ENCODE data around the gene SIRT3.
A peak's percentile ranks its signal among the peaks of the same experiment; 100 is the strongest.

SIRT3 gene

GRCh38 chr11:207208-207862 is 28.8 kb downstream of the SIRT3 start, which contains the start of the genes BET1L and RIC8A:
BET1L (minus strand) TSS chr11:207399; CDS start chr11:207321, 78 bp downstream.
RIC8A (plus strand) TSS chr11:207708; CDS start chr11:208855, 1,147 bp downstream.
- Histone ChIP-seq H3K9ac (ENCODE audit: low read length in 2 of 2) (peak within 1 kb of the TSS; percentile 95 to 97), H3K27me3 (ENCODE audit: control insufficient read depth in 1 of 2, insufficient read depth in 2 of 2, low read length in 2 of 2) (no peaks in the 10 kb centered on the region), H3K27ac (ENCODE audit: low read length) (peak within 1 kb of the TSS; percentile 99), H3K4me1 (ENCODE audit: control insufficient read depth, insufficient read depth, low read length) (peaks cover 59% of the 10 kb centered on the region), H3K9me3 (ENCODE audit: control insufficient read depth in 2 of 2, low read length in 2 of 2) (no peaks in the 10 kb centered on the region), H3K4me3 (ENCODE audit: low read length in 2 of 2) (peak within 1 kb of the TSS; percentile 92 to 96), H3K36me3 (ENCODE audit: control insufficient read depth in 2 of 2, insufficient read depth in 2 of 2, low read length in 2 of 2) (peaks cover 38 to 51% of the 10 kb centered on the region in 2 donors)

- Histone ChIP-seq H3K4me1 (ENCODE audit: control insufficient read depth, insufficient read depth, low read length) (peaks cover 59% of the 10 kb centered on the region), H3K9me3 (ENCODE audit: control insufficient read depth in 2 of 2, low read length in 2 of 2) (no peaks in the 10 kb centered on the region), H3K4me3 (ENCODE audit: low read length in 2 of 2) (peak overlapping the region; percentile 92 to 96), H3K9ac (ENCODE audit: low read length in 2 of 2) (peak overlapping the region; percentile 91 to 95), H3K36me3 (ENCODE audit: control insufficient read depth in 2 of 2, insufficient read depth in 2 of 2, low read length in 2 of 2) (peaks cover 32 to 45% of the 10 kb centered on the region in 2 donors), H3K27ac (ENCODE audit: low read length) (peak overlapping the region; percentile 99), H3K27me3 (ENCODE audit: control insufficient read depth in 1 of 2, insufficient read depth in 2 of 2, low read length in 2 of 2) (no peaks in the 10 kb centered on the region)
Observed at GRCh38 chr11:206526-207207, 29.5 kb downstream of the SIRT3 start.

DNA sequence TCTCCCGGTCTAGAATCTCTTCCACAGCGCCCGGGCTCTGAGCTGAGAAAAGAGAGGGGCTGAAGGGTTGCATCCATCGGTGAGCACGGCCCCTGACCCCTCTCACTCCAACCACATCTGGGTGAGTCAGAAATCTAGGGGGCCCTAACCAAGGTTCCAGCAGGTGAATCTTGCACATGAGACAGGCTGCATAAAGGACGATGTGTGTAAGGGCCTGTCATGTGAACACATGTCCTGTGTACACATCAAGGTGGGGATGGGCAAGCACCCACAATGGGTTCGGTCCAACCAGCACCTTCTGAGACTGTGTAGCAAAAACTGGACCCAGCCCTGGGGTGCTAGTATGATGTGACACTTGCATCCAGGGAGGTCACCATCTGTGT is 30.1 kb downstream of the SIRT3 start:
- H3K27ac ChIP-seq (ENCODE audit: low read length): no peak overlapping the region
- H3K4me3 ChIP-seq (ENCODE audit: low read length in 2 of 2): peak overlapping the region; percentile 92 to 96
- peaks cover 56% of the 10 kb centered on the region for H3K4me1 ChIP-seq (ENCODE audit: control insufficient read depth, insufficient read depth, low read length)
- H3K36me3 ChIP-seq (ENCODE audit: control insufficient read depth in 2 of 2, insufficient read depth in 2 of 2, low read length in 2 of 2): peaks cover 25 to 41% of the 10 kb centered on the region in 2 donors
- H3K9ac ChIP-seq (ENCODE audit: low read length in 2 of 2): peak overlapping the region; percentile 91 to 95
- no peaks in the 10 kb centered on the region for H3K27me3 ChIP-seq (ENCODE audit: control insufficient read depth in 1 of 2, insufficient read depth in 2 of 2, low read length in 2 of 2)
- H3K9me3 ChIP-seq (ENCODE audit: control insufficient read depth in 2 of 2, low read length in 2 of 2): no peaks in the 10 kb centered on the region

DNA sequence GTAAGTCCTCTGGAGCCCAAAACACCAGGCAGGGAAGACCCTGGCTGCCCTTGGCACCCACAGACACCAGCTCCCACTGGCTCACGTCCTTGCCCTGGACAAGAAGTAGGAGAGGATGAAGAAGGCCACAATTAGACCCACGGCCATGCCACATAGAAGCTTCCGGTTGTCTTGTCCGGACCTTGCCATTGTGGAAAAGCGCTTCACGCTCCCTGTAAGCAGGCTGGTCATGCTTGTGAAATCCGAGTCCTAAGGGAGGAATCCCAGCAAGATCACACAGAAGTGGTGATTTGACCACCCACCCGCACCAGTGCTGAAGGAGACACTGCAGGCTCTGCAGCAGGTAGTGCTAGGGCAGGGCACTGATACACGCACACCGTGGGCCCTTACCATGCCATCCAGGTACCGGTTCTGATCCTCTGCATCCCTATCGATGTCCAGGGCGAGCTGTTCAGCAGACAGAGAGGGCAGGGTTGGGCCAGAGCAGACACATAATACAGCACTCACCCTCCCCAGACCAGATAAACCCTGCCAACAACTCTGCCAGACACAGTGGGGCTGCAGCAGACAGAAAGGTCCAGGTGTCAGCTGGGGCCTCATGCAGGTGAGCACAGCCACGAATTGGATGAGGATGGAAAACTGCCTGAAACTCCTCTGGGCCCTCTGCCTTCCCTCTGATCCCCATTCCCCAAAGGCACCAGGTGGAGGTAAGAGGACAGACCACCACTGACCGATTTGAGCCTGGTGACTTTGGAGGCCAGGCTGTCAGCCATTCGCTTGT is 30.7 kb downstream of the SIRT3 start:
- Histone ChIP-seq H3K9me3 (ENCODE audit: control insufficient read depth in 2 of 2, low read length in 2 of 2) (no peaks in the 10 kb centered on the region), H3K27ac (ENCODE audit: low read length) (no peak overlapping the region), H3K4me1 (ENCODE audit: control insufficient read depth, insufficient read depth, low read length) (peaks cover 50% of the 10 kb centered on the region), H3K9ac (ENCODE audit: low read length in 2 of 2) (peak overlapping the region; percentile 91 to 95), H3K4me3 (ENCODE audit: low read length in 2 of 2) (peak overlapping the region; percentile 92 to 96), H3K36me3 (ENCODE audit: control insufficient read depth in 2 of 2, insufficient read depth in 2 of 2, low read length in 2 of 2) (peaks cover 21 to 41% of the 10 kb centered on the region in 2 donors), H3K27me3 (ENCODE audit: control insufficient read depth in 1 of 2, insufficient read depth in 2 of 2, low read length in 2 of 2) (no peaks in the 10 kb centered on the region)

DNA sequence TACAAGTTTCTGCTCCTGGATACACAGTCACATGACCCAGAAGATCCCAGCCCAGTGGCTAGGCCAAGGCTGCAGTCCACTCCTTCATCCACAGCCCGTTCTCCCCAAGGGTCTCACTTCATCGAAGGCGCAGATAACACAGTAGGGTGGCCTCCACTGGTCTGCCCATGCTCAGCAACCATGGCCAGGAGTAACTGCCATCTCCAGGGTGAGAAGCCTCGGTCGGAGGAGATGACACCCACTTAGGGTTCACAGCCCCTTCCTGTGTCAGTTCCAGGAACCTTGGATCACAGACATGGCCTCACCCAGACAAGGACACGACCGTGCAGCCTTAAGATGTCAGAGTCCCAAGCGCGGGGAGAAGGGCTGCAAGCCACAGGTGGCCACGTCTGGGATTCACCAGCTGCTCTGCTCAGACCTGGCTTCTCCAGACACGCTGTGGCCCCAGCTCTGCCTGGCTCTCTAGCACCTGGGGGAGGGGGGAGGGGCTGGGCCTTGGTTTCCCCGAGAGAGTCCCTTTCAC is 31.5 kb downstream of the SIRT3 start:
- Histone ChIP-seq H3K27me3 (ENCODE audit: control insufficient read depth in 1 of 2, insufficient read depth in 2 of 2, low read length in 2 of 2) (no peaks in the 10 kb centered on the region), H3K9me3 (ENCODE audit: control insufficient read depth in 2 of 2, low read length in 2 of 2) (no peaks in the 10 kb centered on the region), H3K9ac (ENCODE audit: low read length in 2 of 2) (no peak overlapping the region), H3K36me3 (ENCODE audit: control insufficient read depth in 2 of 2, insufficient read depth in 2 of 2, low read length in 2 of 2) (peaks cover 21 to 39% of the 10 kb centered on the region in 2 donors), H3K4me1 (ENCODE audit: control insufficient read depth, insufficient read depth, low read length) (peaks cover 43% of the 10 kb centered on the region), H3K4me3 (ENCODE audit: low read length in 2 of 2) (no peak overlapping the region), H3K27ac (ENCODE audit: low read length) (no peak overlapping the region)

GRCh38 chr11:203945-204586 is 32.1 kb downstream of the SIRT3 start:
- H3K4me1 ChIP-seq (ENCODE audit: control insufficient read depth, insufficient read depth, low read length): peaks cover 37% of the 10 kb centered on the region

GRCh38 chr11:203056-203944 is 32.8 kb downstream of the SIRT3 start:
- Histone ChIP-seq H3K27me3 (ENCODE audit: control insufficient read depth in 1 of 2, insufficient read depth in 2 of 2, low read length in 2 of 2) (no peaks in the 10 kb centered on the region), H3K4me3 (ENCODE audit: low read length in 2 of 2) (no peak overlapping the region), H3K4me1 (ENCODE audit: control insufficient read depth, insufficient read depth, low read length) (peaks cover 35% of the 10 kb centered on the region), H3K9ac (ENCODE audit: low read length in 2 of 2) (no peak overlapping the region), H3K9me3 (ENCODE audit: control insufficient read depth in 2 of 2, low read length in 2 of 2) (no peaks in the 10 kb centered on the region), H3K36me3 (ENCODE audit: control insufficient read depth in 2 of 2, insufficient read depth in 2 of 2, low read length in 2 of 2) (peaks cover 21 to 37% of the 10 kb centered on the region in 2 donors), H3K27ac (ENCODE audit: low read length) (no peak overlapping the region)

More at GRCh38 chr11:203945-204586, 32.1 kb downstream of the SIRT3 start:
- Histone ChIP-seq H3K9me3 (ENCODE audit: control insufficient read depth in 2 of 2, low read length in 2 of 2) (no peaks in the 10 kb centered on the region), H3K27ac (ENCODE audit: low read length) (no peak overlapping the region), H3K36me3 (ENCODE audit: control insufficient read depth in 2 of 2, insufficient read depth in 2 of 2, low read length in 2 of 2) (peaks cover 21 to 37% of the 10 kb centered on the region in 2 donors), H3K4me3 (ENCODE audit: low read length in 2 of 2) (no peak overlapping the region), H3K27me3 (ENCODE audit: control insufficient read depth in 1 of 2, insufficient read depth in 2 of 2, low read length in 2 of 2) (no peaks in the 10 kb centered on the region), H3K9ac (ENCODE audit: low read length in 2 of 2) (no peak overlapping the region)

- Histone ChIP-seq H3K27me3 (ENCODE audit: control insufficient read depth in 1 of 2, insufficient read depth in 2 of 2, low read length in 2 of 2) (no peaks in the 10 kb centered on the region), H3K9ac (ENCODE audit: low read length in 2 of 2) (no peak overlapping the region), H3K4me1 (ENCODE audit: control insufficient read depth, insufficient read depth, low read length) (peaks cover 30% of the 10 kb centered on the region), H3K36me3 (ENCODE audit: control insufficient read depth in 2 of 2, insufficient read depth in 2 of 2, low read length in 2 of 2) (peaks cover 21 to 37% of the 10 kb centered on the region in 2 donors), H3K27ac (ENCODE audit: low read length) (no peak overlapping the region), H3K9me3 (ENCODE audit: control insufficient read depth in 2 of 2, low read length in 2 of 2) (no peaks in the 10 kb centered on the region), H3K4me3 (ENCODE audit: low read length in 2 of 2) (no peak overlapping the region)
Observed at GRCh38 chr11:202490-202889, 33.7 kb downstream of the SIRT3 start.

- Histone ChIP-seq H3K27me3 (ENCODE audit: control insufficient read depth in 1 of 2, insufficient read depth in 2 of 2, low read length in 2 of 2) (no peaks in the 10 kb centered on the region), H3K4me3 (ENCODE audit: low read length in 2 of 2) (no peak overlapping the region), H3K27ac (ENCODE audit: low read length) (no peak overlapping the region), H3K9ac (ENCODE audit: low read length in 2 of 2) (no peak overlapping the region), H3K36me3 (ENCODE audit: control insufficient read depth in 2 of 2, insufficient read depth in 2 of 2, low read length in 2 of 2) (peaks cover 21 to 37% of the 10 kb centered on the region in 2 donors), H3K4me1 (ENCODE audit: control insufficient read depth, insufficient read depth, low read length) (peaks cover 30% of the 10 kb centered on the region), H3K9me3 (ENCODE audit: control insufficient read depth in 2 of 2, low read length in 2 of 2) (no peaks in the 10 kb centered on the region)
Observed at GRCh38 chr11:201966-202365, 34.2 kb downstream of the SIRT3 start.
